ENCODE results near the gene LRRC25.

- TF ChIP-seq CTCF (IDR thresholded peaks at IDR 0.05) (no peak), POLR2A (IDR thresholded peaks at IDR 0.05) (no peak)
Observed at GRCh38 chr19:18351544-18351943, 45.9 kb downstream of the LRRC25 start.
